ENCODE data around the gene UBTD1. TPM values are rescaled to one million over a fixed set of nuclear protein-coding genes. Genes with fewer than 3 reads are reported as not detected.

Gene UBTD1
- total RNA-seq, 4 donors from 2014 or later, result 0.40 to 4.1 (median 3.2) TPM

DNA sequence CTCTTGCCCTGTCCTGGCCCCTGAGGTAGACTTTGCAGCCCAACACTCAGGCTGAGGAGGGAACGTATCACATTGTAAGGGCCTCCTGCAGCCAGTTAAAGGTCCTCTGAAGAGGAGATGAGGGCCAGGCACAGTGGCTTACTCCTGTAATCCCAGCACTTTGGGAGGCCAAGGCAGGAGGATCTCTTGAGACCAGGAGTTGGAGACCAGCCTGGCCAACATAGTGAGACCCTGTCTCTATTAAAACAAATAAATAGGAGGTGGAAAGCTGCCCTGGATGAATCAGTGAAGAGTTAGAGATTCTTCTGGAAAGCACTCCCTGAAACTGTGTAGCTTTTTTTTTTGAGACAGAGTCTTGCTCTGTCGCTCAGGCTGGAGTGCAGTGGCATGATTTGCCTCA lies 88.5 kb downstream of the UBTD1 start:
- Histone ChIP-seq H3K27ac (no peak overlapping the region), H3K9me3 (no peaks in the 10 kb centered on the region), H3K4me1 (no peaks in the 10 kb centered on the region), H3K4me3 (no peak overlapping the region), H3K36me3 (no peaks in the 10 kb centered on the region), H3K27me3 (no peaks in the 10 kb centered on the region)
- TF ChIP-seq EP300 (IDR thresholded peaks at IDR 0.05; ENCODE audit: low read depth), result no peak
- TF ChIP-seq, protein P1, sequence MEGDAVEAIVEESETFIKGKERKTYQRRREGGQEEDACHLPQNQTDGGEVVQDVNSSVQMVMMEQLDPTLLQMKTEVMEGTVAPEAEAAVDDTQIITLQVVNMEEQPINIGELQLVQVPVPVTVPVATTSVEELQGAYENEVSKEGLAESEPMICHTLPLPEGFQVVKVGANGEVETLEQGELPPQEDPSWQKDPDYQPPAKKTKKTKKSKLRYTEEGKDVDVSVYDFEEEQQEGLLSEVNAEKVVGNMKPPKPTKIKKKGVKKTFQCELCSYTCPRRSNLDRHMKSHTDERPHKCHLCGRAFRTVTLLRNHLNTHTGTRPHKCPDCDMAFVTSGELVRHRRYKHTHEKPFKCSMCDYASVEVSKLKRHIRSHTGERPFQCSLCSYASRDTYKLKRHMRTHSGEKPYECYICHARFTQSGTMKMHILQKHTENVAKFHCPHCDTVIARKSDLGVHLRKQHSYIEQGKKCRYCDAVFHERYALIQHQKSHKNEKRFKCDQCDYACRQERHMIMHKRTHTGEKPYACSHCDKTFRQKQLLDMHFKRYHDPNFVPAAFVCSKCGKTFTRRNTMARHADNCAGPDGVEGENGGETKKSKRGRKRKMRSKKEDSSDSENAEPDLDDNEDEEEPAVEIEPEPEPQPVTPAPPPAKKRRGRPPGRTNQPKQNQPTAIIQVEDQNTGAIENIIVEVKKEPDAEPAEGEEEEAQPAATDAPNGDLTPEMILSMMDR (IDR thresholded peaks at IDR 0.05), result no peak
- no peak for TF ChIP-seq POLR2AphosphoS5 (IDR thresholded peaks at IDR 0.05)
- TF ChIP-seq POLR2A (IDR thresholded peaks at IDR 0.05), result no peak
- DNase-seq, result no peak
- intact Hi-C loops (cut with DNase I; ENCODE audit: low total_unique reads) (no loop called here), in situ Hi-C loops (cut with MboI; ENCODE audit: low pct_ligation_motif_present in 1 of 4, low pct_unique_long_range_greater_than_20kb in 1 of 4, low sequenced_read_pairs in 3 of 4) (no loop called here)
- 17 to 90% methylated on average over 1 to 2 of the region's 2 CpGs for WGBS, 2 donors (ENCODE audit: low coverage in 1 of 2)

DNA sequence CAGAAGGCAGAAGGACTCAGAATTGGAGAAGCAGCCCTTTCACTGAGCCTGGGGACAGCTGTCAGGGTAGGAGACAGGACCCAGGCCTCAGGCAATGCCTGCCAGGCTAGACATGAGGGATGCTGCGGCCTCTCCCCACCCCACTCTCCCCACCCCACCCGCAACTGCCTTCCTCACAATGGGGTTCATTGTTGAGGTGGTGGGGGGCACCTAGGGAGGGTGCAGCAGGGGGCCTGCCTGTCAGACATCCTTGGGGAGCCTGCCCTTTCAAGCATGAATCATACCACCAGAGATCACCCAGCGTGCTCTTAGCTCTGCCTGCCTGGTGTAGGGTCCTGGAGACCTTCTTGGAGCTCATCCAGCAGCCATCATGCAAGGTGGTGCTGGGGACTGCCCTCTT lies 90.8 kb downstream of the UBTD1 start, which contains the start of gene C10orf62:
TSS of gene C10orf62 (plus strand) at position 243 of the 400 bp plus-strand sequence. CDS start 177 bp downstream, outside the sequence.
- H3K27ac ChIP-seq, result no peak within 1 kb of the TSS
- no peaks in the 10 kb centered on the region for H3K9me3 ChIP-seq
- WGBS, 2 donors (ENCODE audit: low coverage in 1 of 2), result 56% methylated on average over 2 of the region's 3 CpGs; no CpG with 5 or more reads in 1 of the 2 donors
- DNase-seq, result no peak
- TF ChIP-seq POLR2AphosphoS5 (IDR thresholded peaks at IDR 0.05) (no peak), EP300 (IDR thresholded peaks at IDR 0.05; ENCODE audit: low read depth) (no peak), POLR2A (IDR thresholded peaks at IDR 0.05) (no peak)
- TF ChIP-seq, protein P1 (IDR thresholded peaks at IDR 0.05), result no peak
- intact Hi-C loops (cut with DNase I; ENCODE audit: low total_unique reads) (no loop called here), in situ Hi-C loops (cut with MboI; ENCODE audit: low pct_ligation_motif_present in 1 of 4, low pct_unique_long_range_greater_than_20kb in 1 of 4, low sequenced_read_pairs in 3 of 4) (no loop called here)
- no peaks in the 10 kb centered on the region for H3K4me1 ChIP-seq
- no peaks in the 10 kb centered on the region for H3K27me3 ChIP-seq
- H3K4me3 ChIP-seq, result no peak within 1 kb of the TSS
- H3K36me3 ChIP-seq, result no peaks in the 10 kb centered on the region

DNA sequence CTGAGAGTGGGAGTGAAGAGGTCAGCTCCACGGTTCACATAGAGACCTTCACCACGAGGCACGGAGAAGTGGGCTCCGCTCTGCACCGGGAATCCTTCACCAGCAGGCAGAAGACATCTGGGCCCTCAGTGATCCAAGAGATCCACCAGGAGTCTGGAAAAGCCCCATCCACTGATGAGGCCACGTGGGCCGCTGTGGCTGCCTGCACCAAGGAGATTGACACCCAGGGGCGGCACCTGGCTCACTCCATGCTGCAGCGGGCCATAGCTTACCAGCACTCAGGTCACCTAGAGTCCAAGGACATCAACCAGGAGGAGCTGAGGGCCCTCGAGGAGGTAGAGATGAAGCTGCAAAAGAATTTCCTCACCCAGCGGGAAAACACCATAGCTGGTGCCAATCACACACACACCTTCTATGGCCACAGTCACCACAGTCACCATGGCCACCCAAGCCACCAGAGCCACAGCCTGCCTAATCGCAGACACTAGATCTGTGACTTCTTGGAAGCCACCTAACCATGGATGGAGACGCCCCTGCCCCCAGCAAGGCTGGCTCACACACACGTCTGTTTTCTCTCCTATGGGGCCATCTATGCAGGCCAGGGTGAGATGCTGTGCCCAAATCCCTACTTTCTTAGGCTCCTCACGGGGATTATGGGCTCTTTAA lies 91.5 kb downstream of the UBTD1 start:
- no peaks in the 10 kb centered on the region for H3K36me3 ChIP-seq
- DNase-seq, result no peak
- H3K27me3 ChIP-seq, result no peaks in the 10 kb centered on the region
- TF ChIP-seq, protein P1 (IDR thresholded peaks at IDR 0.05), result no peak
- no peak for TF ChIP-seq POLR2AphosphoS5 (IDR thresholded peaks at IDR 0.05)
- no peak for TF ChIP-seq POLR2A (IDR thresholded peaks at IDR 0.05)
- no peak for TF ChIP-seq EP300 (IDR thresholded peaks at IDR 0.05; ENCODE audit: low read depth)
- H3K27ac ChIP-seq, result no peak overlapping the region
- H3K4me3 ChIP-seq, result no peak overlapping the region
- intact Hi-C loops (cut with DNase I; ENCODE audit: low total_unique reads) (no loop called here), in situ Hi-C loops (cut with MboI; ENCODE audit: low pct_ligation_motif_present in 1 of 4, low pct_unique_long_range_greater_than_20kb in 1 of 4, low sequenced_read_pairs in 3 of 4) (no loop called here)
- H3K4me1 ChIP-seq, result no peaks in the 10 kb centered on the region
- no peaks in the 10 kb centered on the region for H3K9me3 ChIP-seq
- WGBS, 2 donors (ENCODE audit: low coverage in 1 of 2), result 83% methylated on average over 15 of the region's 15 CpGs; no CpG with 5 or more reads in 1 of the 2 donors

GRCh38 chr10:97590748-97591495 lies 92.2 kb downstream of the UBTD1 start:
- H3K4me1 ChIP-seq, result peaks cover 0 to 3% (median 0%) of the 10 kb centered on the region in 4 donors
- intact Hi-C loops (cut with DNase I; ENCODE audit: low total_unique reads), result no loop called here
- no peak overlapping the region for H3K27ac ChIP-seq
- TF ChIP-seq EP300 (IDR thresholded peaks at IDR 0.05; ENCODE audit: low read depth) (no peak), POLR2A (IDR thresholded peaks at IDR 0.05) (no peak)
- no peaks in the 10 kb centered on the region for H3K27me3 ChIP-seq
- 74 to 100% methylated on average over 1 to 5 of the region's 5 CpGs for WGBS, 2 donors (ENCODE audit: low coverage in 1 of 2)
- H3K9me3 ChIP-seq, result no peaks in the 10 kb centered on the region
- in situ Hi-C loops (cut with MboI; ENCODE audit: low pct_ligation_motif_present in 1 of 4, low pct_unique_long_range_greater_than_20kb in 1 of 4, low sequenced_read_pairs in 3 of 4), result no loop called here
- H3K4me3 ChIP-seq, result no peak overlapping the region
- DNase-seq, result no peak
- no peaks in the 10 kb centered on the region for H3K36me3 ChIP-seq

Measured in transverse colon (tissue), 4 donors.